Smooth muscle cell (in vitro differentiated cells): Measurements from ENCODE around the gene DOK7. TPM values are rescaled to one million over a fixed set of nuclear protein-coding genes. Genes with fewer than 3 reads are reported as not detected.

ENCODE experiments used
- DNase-seq: peaks from one replicate; lab custom pipeline; 2025; ENCODE audit not compliant: unreplicated experiment; lab: John Stamatoyannopoulos, UW
- H2AFZ ChIP-seq: fragments of 200-600 bp; sonication (generic); 2 replicates; pipeline ENCODE4 v1.6.0; 2016; ENCODE audit warnings: antibody characterized with exemption, low read depth, mild to moderate bottlenecking
- H3F3A ChIP-seq: fragments of 200-600 bp; sonication (generic); 2 replicates; pipeline ENCODE4 v1.6.0; 2017; ENCODE audit warnings: antibody characterized with exemption, low read depth
- H3K27ac ChIP-seq: fragments of 200-600 bp; sonication (generic); 2 replicates; pipeline ENCODE4 v1.5.1; 2016; ENCODE audit warnings: low read depth, mild to moderate bottlenecking
- H3K27me3 ChIP-seq: fragments of 200-600 bp; sonication (generic); 2 replicates; pipeline ENCODE4 v1.6.1; 2016; ENCODE audit warnings: low read depth, mild to moderate bottlenecking
- H3K36me3 ChIP-seq: fragments of 200-600 bp; sonication (generic); 2 replicates; pipeline ENCODE4 v1.5.1; 2016; ENCODE audit warnings: low read depth
- H3K4me1 ChIP-seq: fragments of 200-600 bp; sonication (generic); 2 replicates; pipeline ENCODE4 v1.5.1; 2016; ENCODE audit warnings: low read depth
- H3K4me2 ChIP-seq: fragments of 200-600 bp; sonication (generic); 2 replicates; pipeline ENCODE4 v1.6.0; 2016; ENCODE audit warnings: mild to moderate bottlenecking
- H3K4me3 ChIP-seq: fragments of 200-600 bp; sonication (generic); 2 replicates; pipeline ENCODE4 v1.5.1; 2016; ENCODE audit warnings: mild to moderate bottlenecking
- H3K79me2 ChIP-seq: fragments of 200-600 bp; sonication (generic); 2 replicates; pipeline ENCODE4 v1.6.0; 2016; ENCODE audit warnings: low read depth, mild to moderate bottlenecking
- H3K9ac ChIP-seq: fragments of 200-600 bp; sonication (generic); 2 replicates; pipeline ENCODE4 v1.6.0; 2016; ENCODE audit warnings: low read depth
- H3K9me3 ChIP-seq: fragments of 200-600 bp; sonication (generic); replicated peaks from 2 replicates; pipeline ENCODE4 v1.5.1; 2016; ENCODE audit warnings: low read depth
- H4K20me1 ChIP-seq: fragments of 200-600 bp; sonication (generic); 2 replicates; pipeline ENCODE4 v1.6.0; 2016; ENCODE audit warnings: low read depth
- CTCF ChIP-seq: fragments of 200-600 bp; sonication (generic); IDR thresholded peaks from 2 replicates; pipeline ENCODE4 v1.5.1; 2017; ENCODE audit warnings: borderline replicate concordance, mild to moderate bottlenecking, antibody characterized with exemption; ENCODE audit not compliant: insufficient read depth, poor library complexity, severe bottlenecking
- WGBS: methylation state at CpG from one replicate; pipeline ENCODE4 v1.1.7; 2016; ENCODE audit warnings: low lambda C conversion rate; 5-methylcytosine and 5-hydroxymethylcytosine counted together
- polyA plus RNA-seq: library from polyadenylated mRNA; unstranded; fragments of >200 nt; fragmentation: Nextera tagmentation; extraction: Ambion mirVana; gene quantifications from 2 replicates; pipeline ENCODE4 v1.2.1, GENCODE V29; 2016
- total RNA-seq: library from RNA; depleted of rRNA; stranded (reverse); fragments of >200 nt; gene quantifications from 2 replicates; pipeline ENCODE4 v1.2.3, GENCODE V29; 2014

Gene DOK7
- total and polyA plus RNA-seq, 2 experiments from 2014 or later: not detected

DNA sequence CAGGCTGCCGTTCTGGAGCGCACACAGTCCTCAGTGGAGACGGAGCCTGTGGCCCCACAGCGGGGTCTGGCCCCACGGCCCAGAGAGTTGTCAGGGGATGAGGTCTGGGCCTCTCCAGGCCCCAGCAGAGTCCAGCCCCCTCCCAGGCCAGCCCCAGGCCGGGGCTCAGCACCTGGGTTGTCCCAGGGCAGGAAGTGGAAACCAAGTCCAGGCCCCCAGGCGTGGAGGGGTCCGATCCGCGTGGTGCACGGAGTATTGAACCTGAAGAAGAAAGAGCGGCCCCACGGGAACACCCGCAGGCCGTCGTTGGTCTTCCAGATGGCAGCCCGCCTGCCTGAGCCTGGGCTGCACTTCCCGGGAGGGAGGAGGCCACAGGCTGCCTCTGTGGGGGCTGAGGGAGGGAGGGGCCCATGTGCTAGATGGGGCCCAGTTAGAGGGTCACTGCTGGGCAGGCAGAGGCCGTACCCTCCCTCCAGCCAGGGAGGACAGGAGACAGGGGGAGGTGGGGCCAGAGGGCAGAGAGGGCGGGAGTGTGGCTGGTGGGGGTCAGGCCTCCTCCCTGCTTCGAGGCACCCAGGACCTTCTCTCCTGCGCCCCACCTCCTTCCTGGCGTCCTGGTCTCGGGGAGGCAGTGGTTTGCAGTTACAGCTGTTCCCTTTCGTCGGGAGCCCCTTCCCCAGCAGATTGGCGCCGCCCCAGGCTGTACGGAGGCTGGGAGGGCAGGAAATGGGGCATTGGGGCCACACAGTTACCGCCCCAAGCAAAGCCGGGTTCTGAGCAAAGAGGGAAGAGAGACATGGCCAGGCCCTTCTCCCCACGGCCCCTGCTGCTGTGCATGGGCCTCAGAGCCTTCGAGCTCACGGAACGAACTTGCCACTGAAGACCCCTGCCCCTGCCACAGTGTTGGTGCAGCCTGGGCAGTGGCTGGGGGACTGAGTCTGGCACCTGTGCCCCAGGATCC, 13.3 kb upstream of the DOK7 start:
- Histone ChIP-seq H3K27ac (no peak overlapping the region), H4K20me1 (no peaks in the 10 kb centered on the region), H3K4me3 (no peak overlapping the region), H3K27me3 (no peaks in the 10 kb centered on the region), H3K4me1 (no peaks in the 10 kb centered on the region), H2AFZ (no peak overlapping the region), H3K9me3 (no peaks in the 10 kb centered on the region), H3K79me2 (no peaks in the 10 kb centered on the region), H3K9ac (no peak overlapping the region), H3K36me3 (no peaks in the 10 kb centered on the region), H3F3A (no peaks in the 10 kb centered on the region), H3K4me2 (no peak overlapping the region)
- TF ChIP-seq CTCF: no peak
- 89% methylated on average over 34 of the region's 35 CpGs for WGBS
- no peak for DNase-seq

GRCh38 chr4:3450643-3451042, 12.5 kb upstream of the DOK7 start:
- Histone ChIP-seq H3K9ac (no peak overlapping the region), H3K27ac (no peak overlapping the region), H3K36me3 (no peaks in the 10 kb centered on the region), H3K79me2 (no peaks in the 10 kb centered on the region), H2AFZ (no peak overlapping the region), H3K27me3 (no peaks in the 10 kb centered on the region), H4K20me1 (no peaks in the 10 kb centered on the region), H3F3A (no peaks in the 10 kb centered on the region), H3K4me1 (no peaks in the 10 kb centered on the region), H3K4me3 (no peak overlapping the region), H3K9me3 (peaks cover 4% of the 10 kb centered on the region), H3K4me2 (no peak overlapping the region)
- no peak for DNase-seq
- TF ChIP-seq CTCF: no peak
- 100% methylated on average over 4 of the region's 4 CpGs for WGBS

GRCh38 chr4:3451956-3452355, 11.2 kb upstream of the DOK7 start:
- Histone ChIP-seq H2AFZ (no peak overlapping the region), H3K4me3 (no peak overlapping the region), H3K9ac (no peak overlapping the region), H3K36me3 (no peaks in the 10 kb centered on the region), H3K27ac (no peak overlapping the region), H4K20me1 (no peaks in the 10 kb centered on the region), H3K4me2 (no peak overlapping the region), H3K9me3 (peaks cover 4% of the 10 kb centered on the region), H3K4me1 (no peaks in the 10 kb centered on the region), H3F3A (no peaks in the 10 kb centered on the region), H3K27me3 (no peaks in the 10 kb centered on the region), H3K79me2 (no peaks in the 10 kb centered on the region)
- no peak for DNase-seq
- WGBS: 43% methylated on average over 3 of the region's 3 CpGs
- no peak for TF ChIP-seq CTCF
